K562 (cell line): Measurements from ENCODE around the gene SERPINF2. TPM values are rescaled to one million over a fixed set of nuclear protein-coding genes. Genes with fewer than 3 reads are reported as not detected.

ENCODE experiments used
- ATAC-seq: fragments of 200-7000 bp; cut with Tn5 transposase; 3 replicates; pipeline ENCODE4 v1.9.1; 2020; ENCODE audit warnings: moderate library complexity
- BruUV-seq: library from RNA; stranded (reverse); fragments of 400-500 nt; replicated peaks from 2 replicates; lab custom pipeline; 2021; lab: Mats Ljungman, UMichigan
- CTCF ChIA-PET: fragments of 300-600 bp; formaldehyde crosslinking; extraction: SDS; loops from one replicate; lab custom pipeline; 2021; ENCODE audit warnings: low intra/inter-chr PET ratio; lab: Yijun Ruan, JAX
- POLR2A ChIA-PET: fragments of 300-600, 350-650 bp; sonication (Branson Sonifier 250); formaldehyde crosslinking; extraction: SDS; loops from one replicate; lab custom pipeline; 2021; ENCODE audit warnings: antibody characterized with exemption, inconsistent platforms; lab: Yijun Ruan, JAX
- DNase-seq, 4 experiments: peaks; one replicate each; pipeline versions ENCODE4 v3.0.0 to v3.0.0-alpha.2; 2011 to 2018; ENCODE audit warnings: low spot score in 3 of 4, mixed read lengths in 3 of 4; ENCODE audit errors: extremely low read depth in 1 of 4
- FAIRE-seq: peaks from 2 replicates; lab custom pipeline; 2011; peaks lifted over from hg19 to GRCh38; lab: Jason Lieb, UNC
- H2AFZ ChIP-seq: 2 replicates; pipeline ENCODE4 v1.6.0; 2011; ENCODE audit warnings: low read depth, low read length, control low read depth, inconsistent platforms
- H3K27ac ChIP-seq: fragments of 200-600 bp; 3 replicates; pipeline ENCODE4 v1.8.0; 2011; ENCODE audit warnings: low read depth, mild to moderate bottlenecking, control low read depth, inconsistent platforms, low read length, moderate library complexity, mixed read lengths; ENCODE audit errors: extremely low read depth
- H3K27me3 ChIP-seq, 2 experiments: fragments of 300-600 bp in 1 of 2; 2 replicates in 1 of 2; 3 replicates in 1 of 2; pipeline versions ENCODE4 v1.6.0 to v1.8.0; 2011; ENCODE audit warnings: inconsistent platforms in 2 of 2, low read length in 2 of 2, mild to moderate bottlenecking in 1 of 2, mixed read lengths in 1 of 2, moderate library complexity in 1 of 2; ENCODE audit not compliant: control insufficient read depth in 2 of 2, insufficient read depth in 2 of 2
- H3K36me3 ChIP-seq: fragments of 300-600 bp; 3 replicates; pipeline ENCODE4 v1.8.0; 2011; ENCODE audit warnings: mild to moderate bottlenecking, low read length, inconsistent platforms; ENCODE audit not compliant: control insufficient read depth, insufficient read depth
- H3K4me1 ChIP-seq, 2 experiments: fragments of 200-600 bp in 1 of 2; replicated peaks in 1 of 2; 2 replicates in 1 of 2; 3 replicates in 1 of 2; pipeline versions ENCODE4 v1.5.1 to v1.8.0; 2011; ENCODE audit warnings: inconsistent platforms in 2 of 2, low read length in 2 of 2, mild to moderate bottlenecking in 1 of 2, mixed read lengths in 1 of 2, moderate library complexity in 1 of 2; ENCODE audit not compliant: control insufficient read depth in 2 of 2, insufficient read depth in 2 of 2
- H3K4me2 ChIP-seq: 2 replicates; pipeline ENCODE4 v1.6.1; 2011; ENCODE audit warnings: low read length, control low read depth, inconsistent platforms, mixed read lengths; ENCODE audit not compliant: insufficient read depth
- H3K4me3 ChIP-seq: fragments of 200-600 bp; sonication (generic), shearing (Covaris generic); 2 replicates; pipeline ENCODE4 v1.5.1; 2016; ENCODE audit warnings: control low read depth, inconsistent platforms
- H3K79me2 ChIP-seq: fragments of 200-600 bp; 3 replicates; pipeline ENCODE4 v1.8.0; 2011; ENCODE audit warnings: low read length, inconsistent platforms; ENCODE audit not compliant: control insufficient read depth, insufficient read depth
- H3K9ac ChIP-seq, 2 experiments: 2 replicates each; pipeline versions ENCODE4 v1.6.0 to v1.6.1; 2011; ENCODE audit warnings: low read depth in 2 of 2, low read length in 2 of 2, control low read depth in 1 of 2, inconsistent platforms in 1 of 2, mild to moderate bottlenecking in 1 of 2, mixed read lengths in 1 of 2; ENCODE audit not compliant: insufficient read depth in 1 of 2
- H3K9me1 ChIP-seq: one replicate; pipeline ENCODE4 v1.6.0; 2011; ENCODE audit warnings: inconsistent platforms, mild to moderate bottlenecking, low read length, moderate library complexity; ENCODE audit not compliant: control insufficient read depth, insufficient read depth
- H3K9me3 ChIP-seq: replicated peaks from 2 replicates; pipeline ENCODE4 v1.5.1; 2011; ENCODE audit warnings: low read depth, low read length, inconsistent platforms; ENCODE audit not compliant: control insufficient read depth, insufficient read depth
- H4K20me1 ChIP-seq: replicated peaks from 2 replicates; pipeline ENCODE4 v1.6.1; 2011; ENCODE audit warnings: low read length, inconsistent platforms, mixed read lengths; ENCODE audit not compliant: control insufficient read depth, insufficient read depth
- CHCHD3 ChIP-seq: fragments of 250-450 bp; sonication (Bioruptor Pico); IDR thresholded peaks from 2 replicates; pipeline ENCODE4 v2.1.2; 2022; ENCODE audit warnings: mild to moderate bottlenecking
- HDAC1 ChIP-seq, 2 experiments: fragments of 450-650 bp; IDR thresholded peaks; 2 replicates each; pipeline ENCODE4 v1.6.1; 2016 to 2017; ENCODE audit warnings: inconsistent platforms in 1 of 2, mild to moderate bottlenecking in 1 of 2, moderate library complexity in 1 of 2
- LARP7 ChIP-seq: fragments of 450-650 bp; IDR thresholded peaks from 2 replicates; pipeline ENCODE4 v1.6.1; 2016
- MAX ChIP-seq: sonication (generic); formaldehyde crosslinking; IDR thresholded peaks from 2 replicates; pipeline ENCODE4 v1.9.0; 2022; ENCODE audit warnings: mild to moderate bottlenecking, missing genetic modification reagents
- MBD2 ChIP-seq: sonication (generic); IDR thresholded peaks from 2 replicates; pipeline ENCODE4 v1.6.1; 2016; ENCODE audit warnings: low read depth, borderline replicate concordance
- MGA ChIP-seq: fragments of 450-650 bp; IDR thresholded peaks from 2 replicates; pipeline ENCODE4 v1.6.1; 2016; ENCODE audit warnings: mild to moderate bottlenecking, moderate library complexity
- MXI1 ChIP-seq: IDR thresholded peaks from 2 replicates; pipeline ENCODE4 v1.6.1; 2011; ENCODE audit warnings: low read depth, mild to moderate bottlenecking, improper control_type of control experiment, low read length
- NCOA2 ChIP-seq, 2 experiments: fragments of 450-650 bp; IDR thresholded peaks; 2 replicates each; pipeline ENCODE4 v1.6.1; 2018; ENCODE audit warnings: mild to moderate bottlenecking in 2 of 2, moderate library complexity in 1 of 2; ENCODE audit not compliant: partially characterized antibody in 2 of 2
- SP1 ChIP-seq: sonication (generic); formaldehyde crosslinking; IDR thresholded peaks from 2 replicates; pipeline ENCODE4 v1.8.1; 2022; ENCODE audit warnings: mild to moderate bottlenecking, missing genetic modification reagents
- WGBS: fragments of 100-300 bp; shearing (Covaris generic); methylation state at CpG from one replicate; pipeline ENCODE4 v1.1.6; 2016; ENCODE audit warnings: low coverage, mixed read lengths; ENCODE audit not compliant: insufficient coverage; ENCODE audit errors: missing lambda C conversion rate; 5-methylcytosine and 5-hydroxymethylcytosine counted together
- in situ Hi-C: fragments of 300-500 bp; cut with MboI; formaldehyde crosslinking; loops from 4 replicates; pipeline ENCODE4 v1.15.0; 2018; ENCODE audit warnings: inconsistent platforms, mixed read lengths
- intact Hi-C: fragments of 100-400 bp; cut with micrococcal nuclease; formaldehyde crosslinking; loops from 2 replicates; pipeline ENCODE4 v1.14.2; 2022
- polyA plus RNA-seq, 8 experiments: library from polyadenylated mRNA; depleted of rRNA in 4 of 8; stranded (reverse) in 5 of 8; unstranded in 3 of 8; fragments of >200 nt; fragmentation: Nextera tagmentation in 2 of 8; fragmentation: Illumina TruSeq in 1 of 8; extraction: Ambion mirVana in 2 of 8; extraction: Trizol in 1 of 8; gene quantifications; 2 replicates each; pipeline versions ENCODE4 v1.2.1 to v1.2.3, GENCODE V29; 2011 to 2014; ENCODE audit warnings: inconsistent platforms in 1 of 8, missing spikeins in 1 of 8
- total RNA-seq, 7 experiments: library from RNA; depleted of rRNA in 6 of 7; stranded (reverse); fragments of >200 nt in 6 of 7; fragmentation: Illumina TruSeq in 2 of 7; extraction: Trizol in 2 of 7; gene quantifications; 2 replicates each; pipeline versions ENCODE4 v1.2.1 to v1.2.3, GENCODE V29; 2011 to 2021; ENCODE audit warnings: low replicate concordance in 1 of 7

SERPINF2 gene
- total and polyA plus RNA-seq, 9 of the 15 experiments (the other 6 are each of a cell fraction or from before 2014, with no cell fraction given): 0.22 TPM; not detected in 8

- in situ Hi-C loops (loop anchor here (10.0 kb wide), 1 partner anchor 318 kb away; the partner anchor contains the start of gene DPH1), intact Hi-C loops (loop anchor here (2.0 to 5.0 kb wide), 4 partner anchors 35 to 315 kb away; partner anchors contain the start of genes DPH1, PRPF8 and SERPINF1)
- Histone ChIP-seq H3K27ac (peak overlapping the region; percentile 99), H3K79me2 (peaks cover 39% of the 10 kb centered on the region), H3K9me3 (no peaks in the 10 kb centered on the region), H3K27me3 (no peaks in the 10 kb centered on the region), H3K4me1 (peaks cover 35 to 46% of the 10 kb centered on the region in 2 experiments), H3K36me3 (peaks cover 18% of the 10 kb centered on the region; the same call in 2 of the 3 replicates), H3K4me2 (peak overlapping the region; percentile 85), H3K4me3 (peak overlapping the region; percentile 54), H2AFZ (peak overlapping the region; percentile 98), H3K9ac (peak overlapping the region; percentile 89 to 98), H4K20me1 (0 out of 2 replicates have a peak, but pooled peaks cover 3% of the 10 kb centered on the region), H3K9me1 (no peaks in the 10 kb centered on the region)
- FAIRE-seq (peak; percentile 99), DNase-seq (peak; percentile 78 to 97 (median 86)), ATAC-seq (peak; percentile 73)
- ChIA-PET POLR2A (interaction anchor here (0.6 to 3.8 kb wide), 20 partner anchors 10 to 877 kb away, joined by 3 to 25 read pairs (median 5); partner anchors contain the start of genes PAFAH1B1, PITPNA, RILP and RPA1), CTCF (interaction anchor here (1.3 kb wide), 1 partner anchor 148 kb away, joined by 5 read pairs; no protein-coding TSS in a partner anchor)
- 0% methylated on average over 10 of the region's 13 CpGs for WGBS
- no TSS peak for BruUV-seq
- TF ChIP-seq NCOA2 (IDR thresholded peaks at IDR 0.05; ENCODE audit: partially characterized antibody in 2 of 2): no peak
- TF ChIP-seq HDAC1 (IDR thresholded peaks at IDR 0.05): peak in 1 of 2 experiments; percentile 82; a peak in 2 of 4 replicates
- TF ChIP-seq MBD2: peak; percentile 55
- 0 out of 2 replicates have a peak, but pooled peaks have one; percentile 11 for TF ChIP-seq MAX (CRISPR knock-in tag)
- TF ChIP-seq CHCHD3 (CRISPR knock-in tag): 0 out of 2 replicates have a peak, but pooled peaks have one; percentile 40
- no peak for TF ChIP-seq LARP7
- 0 out of 2 replicates have a peak, but pooled peaks have one; percentile 42 for TF ChIP-seq MXI1
- TF ChIP-seq SP1 (CRISPR knock-in tag): 0 out of 2 replicates have a peak, but pooled peaks have one; percentile 24
- peak; percentile 60; the same call in 1 of the 2 replicates for TF ChIP-seq MGA
Observed at GRCh38 chr17:1716912-1717695, 25.6 kb upstream of the SERPINF2 start.
